Endothelial cell of umbilical vein (primary cell): Measurements from ENCODE around the gene PRUNE2. TPM values are rescaled to one million over a fixed set of nuclear protein-coding genes. Genes with fewer than 3 reads are reported as not detected.

Source experiments
- BruUV-seq: library from RNA; stranded (reverse); fragments of 400-500 nt; replicated peaks from 2 replicates; lab custom pipeline; 2021; lab: Mats Ljungman, UMichigan
- CTCF ChIA-PET: fragments of 300-600, 350-600 bp; sonication (Branson Sonifier 250); formaldehyde crosslinking; loops from one replicate; lab custom pipeline; 2021; ENCODE audit warnings: antibody characterized with exemption, inconsistent platforms; lab: Charles Lee
- POLR2A ChIA-PET: fragments of 300-600, 350-600 bp; sonication (Branson Sonifier 250); formaldehyde crosslinking; loops from one replicate; lab custom pipeline; 2021; ENCODE audit warnings: antibody characterized with exemption, inconsistent platforms; lab: Charles Lee
- DNase-seq: peaks from one replicate; pipeline ENCODE4 v3.0.0-alpha.2; 2011; ENCODE audit warnings: low read depth, low spot score
- FAIRE-seq: peaks from 2 replicates; lab custom pipeline; 2011; peaks lifted over from hg19 to GRCh38; lab: Jason Lieb, UNC
- H2AFZ ChIP-seq: 2 replicates; pipeline ENCODE4 v1.6.0; 2012; ENCODE audit warnings: low read depth, low read length, control low read depth, inconsistent platforms
- H3K27ac ChIP-seq: 2 replicates; pipeline ENCODE4 v1.5.1; 2011; ENCODE audit warnings: low read depth, mild to moderate bottlenecking, control low read depth, low read length, moderate library complexity; ENCODE audit not compliant: insufficient read depth
- H3K27me3 ChIP-seq, 2 experiments: 2 replicates each; pipeline versions ENCODE4 v1.6.0 to v1.6.1; 2011; ENCODE audit warnings: low read length in 2 of 2, mixed read lengths in 1 of 2; ENCODE audit not compliant: control insufficient read depth in 2 of 2, insufficient read depth in 2 of 2
- H3K36me3 ChIP-seq, 2 experiments: 2 replicates in 1 of 2; 3 replicates in 1 of 2; pipeline ENCODE4 v1.5.1; 2011; ENCODE audit warnings: low read length in 2 of 2, mild to moderate bottlenecking in 1 of 2, moderate library complexity in 1 of 2; ENCODE audit not compliant: control insufficient read depth in 2 of 2, insufficient read depth in 2 of 2; ENCODE audit errors: extremely low read depth in 1 of 2
- H3K4me1 ChIP-seq: 3 replicates; pipeline ENCODE4 v1.5.1; 2011; ENCODE audit warnings: mild to moderate bottlenecking, low read length; ENCODE audit not compliant: control insufficient read depth, insufficient read depth; ENCODE audit errors: extremely low read depth
- H3K4me2 ChIP-seq: 2 replicates; pipeline ENCODE4 v1.6.1; 2011; ENCODE audit warnings: low read length, control low read depth, mixed read lengths; ENCODE audit not compliant: insufficient read depth
- H3K4me3 ChIP-seq, 3 experiments: fragments of 200-600 bp in 1 of 3; sonication (generic), shearing (Covaris generic) in 1 of 3; replicated peaks in 1 of 3; 2 replicates each; pipeline ENCODE4 v1.5.1; 2011 to 2016; ENCODE audit warnings: control low read depth in 3 of 3, low read length in 3 of 3, mild to moderate bottlenecking in 2 of 3, inconsistent platforms in 1 of 3, low read depth in 1 of 3, moderate library complexity in 1 of 3; ENCODE audit not compliant: insufficient read depth in 1 of 3
- H3K79me2 ChIP-seq: 2 replicates; pipeline ENCODE4 v1.6.0; 2012; ENCODE audit warnings: low read length, inconsistent platforms; ENCODE audit not compliant: control insufficient read depth, insufficient read depth
- H3K9ac ChIP-seq: replicated peaks from 2 replicates; pipeline ENCODE3; 2011; ENCODE audit warnings: low read length, control low read depth; ENCODE audit not compliant: insufficient read depth; ENCODE audit errors: extremely low read depth
- H3K9me1 ChIP-seq: replicated peaks from 3 replicates; pipeline ENCODE4 v1.6.0; 2011; ENCODE audit warnings: mild to moderate bottlenecking, low read length; ENCODE audit not compliant: control insufficient read depth, insufficient read depth; ENCODE audit errors: extremely low read depth
- H3K9me3 ChIP-seq: replicated peaks from 2 replicates; pipeline ENCODE4 v1.5.1; 2012; ENCODE audit warnings: low read length, inconsistent platforms; ENCODE audit not compliant: control insufficient read depth, insufficient read depth
- H4K20me1 ChIP-seq: replicated peaks from 2 replicates; pipeline ENCODE3; 2011; ENCODE audit warnings: mild to moderate bottlenecking, low read length; ENCODE audit not compliant: control insufficient read depth, insufficient read depth; ENCODE audit errors: extremely low read depth
- CTCF ChIP-seq, 2 donors: IDR thresholded peaks; 1 replicate in 1 of 2; 2 replicates in 1 of 2; pipeline ENCODE4 v1.5.1; 2011; ENCODE audit warnings: low read length in 2 of 2, mild to moderate bottlenecking in 2 of 2, moderate library complexity in 2 of 2, control low read depth in 1 of 2, inconsistent platforms in 1 of 2, low read depth in 1 of 2; ENCODE audit not compliant: insufficient read depth in 1 of 2; ENCODE audit errors: extremely low read depth in 1 of 2
- EZH2 ChIP-seq: IDR thresholded peaks from 2 replicates; pipeline ENCODE4 v1.6.1; 2012; ENCODE audit warnings: borderline replicate concordance, low read depth, mild to moderate bottlenecking, moderate library complexity, low read length, inconsistent platforms; ENCODE audit not compliant: severe bottlenecking
- FOS ChIP-seq: IDR thresholded peaks from 2 replicates; pipeline ENCODE4 v1.6.1; 2011; ENCODE audit warnings: mild to moderate bottlenecking, low read length, moderate library complexity, borderline replicate concordance; ENCODE audit not compliant: insufficient read depth
- GATA2 ChIP-seq: IDR thresholded peaks from 2 replicates; pipeline ENCODE4 v1.7.0; 2011; ENCODE audit warnings: low read depth, mild to moderate bottlenecking, moderate library complexity, mixed read lengths, low read length; ENCODE audit not compliant: insufficient read length, insufficient read depth
- JUN ChIP-seq: IDR thresholded peaks from 2 replicates; pipeline ENCODE4 v1.6.1; 2011; ENCODE audit warnings: borderline replicate concordance, low read depth; ENCODE audit not compliant: insufficient read length, insufficient read depth
- MAX ChIP-seq: IDR thresholded peaks from 2 replicates; pipeline ENCODE4 v1.6.1; 2011; ENCODE audit not compliant: insufficient read depth, insufficient read length
- MYC ChIP-seq: IDR thresholded peaks from one replicate; pipeline ENCODE4 v1.6.1; 2011; ENCODE audit warnings: mild to moderate bottlenecking, low read depth, low read length
- POLR2A ChIP-seq: IDR thresholded peaks from 2 replicates; pipeline ENCODE4 v1.6.1; 2012; ENCODE audit warnings: low read depth, mild to moderate bottlenecking, control low read depth, low read length
- POLR2AphosphoS5 ChIP-seq: IDR thresholded peaks from 2 replicates; pipeline ENCODE4 v1.6.1; 2012; ENCODE audit warnings: low read depth, mild to moderate bottlenecking, control low read depth, low read length, moderate library complexity; ENCODE audit not compliant: insufficient read depth
- dilution Hi-C: fragments of 300-500 bp; cut with MboI; formaldehyde crosslinking; loops from one replicate; pipeline ENCODE4 v1.15.0; 2019; ENCODE audit warnings: low sequenced_read_pairs; ENCODE audit not compliant: extremely low pct_ligation_motif_present
- intact Hi-C: fragments of 100-400 bp; cut with micrococcal nuclease; formaldehyde crosslinking; loops from one replicate; pipeline ENCODE4 v1.10.0; 2022
- polyA plus RNA-seq, 4 experiments: library from polyadenylated mRNA; depleted of rRNA in 3 of 4; stranded (reverse) in 3 of 4; unstranded in 1 of 4; fragments of >200 nt; gene quantifications; 2 replicates each; pipeline versions ENCODE4 v1.2.1 to v1.2.3, GENCODE V29; 2011 to 2012; ENCODE audit warnings: missing spikeins in 1 of 4
- total RNA-seq: library from RNA; stranded (reverse); gene quantifications from 2 replicates; pipeline ENCODE4 v1.2.3, GENCODE V29; 2021

PRUNE2 gene
- total and polyA plus RNA-seq, 2 donors (not counting 3 experiments of a cell fraction or from before 2014, with no cell fraction given) = 15.8 to 21.7 TPM

- no peaks in the 10 kb centered on the region for H3K9me1 ChIP-seq
- H3K4me3 ChIP-seq = no peak overlapping the region
- H3K4me2 ChIP-seq = no peak overlapping the region
- H2AFZ ChIP-seq = no peak overlapping the region
- H4K20me1 ChIP-seq = no peaks in the 10 kb centered on the region
- FAIRE-seq (no peak), DNase-seq (no peak)
- intact Hi-C loops (no loop called here), dilution Hi-C loops (no loop called here)
- H3K9ac ChIP-seq = no peak overlapping the region
- TF ChIP-seq EZH2 (no peak), CTCF (IDR thresholded peaks at IDR 0.05; ENCODE audit: extremely low read depth in 1 of 2, insufficient read depth in 1 of 2, low read depth in 1 of 2, low read length in 2 of 2) (no peak), JUN (no peak), POLR2A (no peak), FOS (no peak), MAX (no peak), MYC (no peak), POLR2AphosphoS5 (no peak), GATA2 (no peak)
- no peaks in the 10 kb centered on the region for H3K36me3 ChIP-seq
- POLR2A ChIA-PET = no interaction called here
- no peaks in the 10 kb centered on the region for H3K9me3 ChIP-seq
- H3K27ac ChIP-seq = no peak overlapping the region
- H3K79me2 ChIP-seq = no peaks in the 10 kb centered on the region
- H3K27me3 ChIP-seq = no peaks in the 10 kb centered on the region
- BruUV-seq = no TSS peak
- CTCF ChIA-PET = interaction anchor here (1.1 to 1.2 kb wide), 2 partner anchors 11 to 16 kb away, joined by 3 read pairs; no protein-coding TSS in a partner anchor
- H3K4me1 ChIP-seq = no peaks in the 10 kb centered on the region
Measured at GRCh38 chr9:76927540-76928240, 21.8 kb upstream of the PRUNE2 start.
